GM21825 (cell line): ENCODE measurements around the gene S100PBP.
"Not testable (repeated sequence)": the region's sequence is repeated elsewhere in the genome, so short reads cannot be mapped to it uniquely, and the experiment has no call there.

ENCODE experiments used
- ATAC-seq: cut with Tn5 transposase; IDR thresholded peaks from one replicate; pipeline ENCODE4 v1.9.1; 2021; ENCODE audit warnings: mild to moderate bottlenecking, moderate library complexity; ENCODE audit not compliant: unreplicated experiment

S100PBP gene

GRCh38 chr1:32784817-32785216 is 32.6 kb upstream of the S100PBP start:
- ATAC-seq, result no peak

GRCh38 chr1:32786856-32787255 is 30.6 kb upstream of the S100PBP start:
- no peak for ATAC-seq

- ATAC-seq, result not testable (repeated sequence)
These were observed 28.1 kb upstream of the S100PBP start for GRCh38 chr1:32789356-32789755.

- no peak for ATAC-seq
These were observed 25.6 kb upstream of the S100PBP start for GRCh38 chr1:32791881-32792280.

- ATAC-seq, result not testable (repeated sequence)
These were observed 21.7 kb upstream of the S100PBP start for GRCh38 chr1:32795763-32796162.

- ATAC-seq, result no peak
These were observed 20.0 kb upstream of the S100PBP start for GRCh38 chr1:32797456-32797855.

GRCh38 chr1:32798191-32798590 is 19.3 kb upstream of the S100PBP start:
- ATAC-seq, result no peak

- no peak for ATAC-seq
These were observed 18.6 kb upstream of the S100PBP start for GRCh38 chr1:32798679-32799416.

- ATAC-seq, result no peak
These were observed 16.2 kb upstream of the S100PBP start for GRCh38 chr1:32801096-32801715.

- ATAC-seq, result not testable (repeated sequence)
These were observed 13.0 kb upstream of the S100PBP start for GRCh38 chr1:32804460-32804859.

GRCh38 chr1:32806290-32806689 is 11.2 kb upstream of the S100PBP start:
- ATAC-seq, result no peak

GRCh38 chr1:32806910-32807523 is 10.4 kb upstream of the S100PBP start:
- ATAC-seq, result no peak

- ATAC-seq, result no peak
These were observed 8.9 kb upstream of the S100PBP start for GRCh38 chr1:32808580-32808979.

- ATAC-seq, result no peak
These were observed 7.1 kb upstream of the S100PBP start for GRCh38 chr1:32810358-32810757.

- ATAC-seq, result no peak
These were observed 6.2 kb upstream of the S100PBP start for GRCh38 chr1:32811265-32811664.

GRCh38 chr1:32811917-32812316 is 5.5 kb upstream of the S100PBP start:
- ATAC-seq, result no peak

GRCh38 chr1:32813941-32814739 is 3.3 kb upstream of the S100PBP start:
- ATAC-seq, result no peak

GRCh38 chr1:32816676-32817158 is 736 bp upstream of the S100PBP start:
- ATAC-seq, result peak; percentile 2

- ATAC-seq, result peak; percentile 17
These were observed 648 bp downstream of the S100PBP start for GRCh38 chr1:32817815-32818786.
